Measurements from ENCODE around the gene RPS27.
"Not testable (repeated sequence)": the region's sequence is repeated elsewhere in the genome, so short reads cannot be mapped to it uniquely, and the experiment has no call there.

RPS27 gene

GRCh38 chr1:153987621-153988020 lies 2.9 kb upstream of the RPS27 start:
- no peak for FAIRE-seq

- no peak for FAIRE-seq
Measured at GRCh38 chr1:153991151-153991630, 629 bp downstream of the RPS27 start.

- no peak for FAIRE-seq
Measured at GRCh38 chr1:153991806-153992205, 1.2 kb downstream of the RPS27 start.

GRCh38 chr1:153995202-153995601 lies 4.6 kb downstream of the RPS27 start:
- no peak for FAIRE-seq

- FAIRE-seq = no peak
Measured at GRCh38 chr1:153995640-153996039, 5.1 kb downstream of the RPS27 start.

DNA sequence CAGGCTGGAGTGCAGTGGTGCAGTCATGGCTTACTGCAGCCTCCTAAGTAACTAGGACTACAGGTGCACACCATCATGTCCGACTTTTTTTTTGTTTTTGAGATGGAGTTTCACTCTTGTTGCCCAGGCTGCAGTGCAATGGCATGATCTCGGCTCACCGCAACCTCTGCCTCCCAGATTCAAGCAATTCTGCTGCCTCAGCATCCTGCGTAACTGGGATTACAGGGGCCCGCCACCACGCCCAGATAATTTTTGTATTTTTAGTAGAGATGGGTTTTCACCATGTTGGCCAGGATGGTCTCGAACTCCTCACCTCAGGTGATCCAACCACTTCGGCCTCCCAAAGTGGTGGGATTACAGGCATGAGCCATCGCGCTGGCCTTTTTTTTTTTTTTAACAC lies 6.3 kb downstream of the RPS27 start:
- not testable (repeated sequence) for FAIRE-seq

DNA sequence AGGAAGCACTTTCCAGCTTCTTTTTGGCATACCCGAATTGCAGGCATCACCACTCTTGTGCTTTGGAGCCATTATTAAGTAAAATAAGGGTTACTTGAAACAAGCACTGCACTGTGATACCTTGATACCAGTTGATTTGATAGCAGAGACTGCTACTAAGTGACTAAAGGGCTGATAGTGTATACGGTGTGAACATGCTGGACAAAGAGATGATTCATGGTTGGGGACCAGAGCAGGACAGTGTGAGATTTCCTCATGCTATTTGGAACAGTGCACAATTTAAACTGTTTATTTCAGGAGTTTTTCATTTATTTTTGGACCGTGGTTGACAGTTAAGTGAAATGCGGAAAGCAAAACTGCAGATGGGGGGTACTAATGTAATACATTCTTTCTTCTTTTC lies 9.9 kb downstream of the RPS27 start:
- no peak for FAIRE-seq

- FAIRE-seq = no peak
Measured at GRCh38 chr1:154006136-154006535, 15.6 kb downstream of the RPS27 start.

DNA sequence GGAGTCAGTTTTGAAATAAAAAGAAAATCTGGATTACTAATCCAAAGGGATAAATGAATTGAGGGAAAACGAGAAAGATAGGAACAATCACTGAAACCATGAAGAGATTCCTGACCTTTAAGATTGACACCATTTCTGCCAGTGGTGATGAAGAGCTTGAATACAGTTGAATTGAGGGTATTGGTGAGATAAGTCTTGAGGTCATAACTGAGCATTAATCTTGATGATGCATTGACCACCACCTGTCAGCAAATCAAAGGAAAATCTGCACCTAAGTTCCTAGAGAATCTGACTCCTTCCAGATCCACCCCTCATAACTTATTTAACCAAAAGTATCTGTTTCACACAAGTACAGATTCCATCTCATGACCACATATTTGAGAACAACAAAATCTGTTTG lies 21.6 kb downstream of the RPS27 start:
- FAIRE-seq = no peak

- not testable (repeated sequence) for FAIRE-seq
Measured at GRCh38 chr1:154012543-154012942, 22.0 kb downstream of the RPS27 start.

DNA sequence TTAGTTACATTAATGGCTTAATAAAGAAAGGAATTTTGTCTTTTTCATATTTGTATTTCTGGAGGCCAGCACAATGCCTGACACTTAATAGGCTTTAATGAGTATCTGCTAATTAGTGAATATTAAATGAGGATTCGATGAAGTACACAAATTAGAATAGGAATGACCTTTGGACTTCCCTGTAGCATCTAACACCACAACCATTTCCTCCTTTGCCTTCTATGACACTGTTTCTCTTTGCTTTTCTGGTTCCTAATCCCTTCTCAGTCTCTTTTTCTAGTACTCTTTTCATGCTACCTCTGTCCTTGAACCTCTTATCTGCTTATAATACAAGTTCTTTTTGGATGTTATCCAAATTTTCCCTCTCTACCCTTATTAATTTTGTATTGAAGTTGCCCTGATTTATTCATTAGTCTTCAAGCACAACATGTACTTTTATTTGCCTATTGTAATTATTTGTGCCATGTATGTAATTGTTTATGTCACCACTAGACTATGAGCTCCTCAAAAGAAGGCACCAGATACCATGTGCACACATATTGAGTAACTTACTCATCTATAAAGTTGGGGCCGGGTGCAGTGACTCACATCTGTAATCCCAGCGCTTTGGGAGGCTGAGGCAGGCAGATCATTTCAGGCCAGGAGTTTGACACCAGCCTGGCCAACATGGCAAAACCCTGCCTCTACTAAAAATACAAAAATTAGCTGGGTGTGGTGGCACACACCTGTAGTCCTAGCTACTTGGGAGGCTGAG lies 23.8 kb downstream of the RPS27 start:
- FAIRE-seq = no peak

DNA sequence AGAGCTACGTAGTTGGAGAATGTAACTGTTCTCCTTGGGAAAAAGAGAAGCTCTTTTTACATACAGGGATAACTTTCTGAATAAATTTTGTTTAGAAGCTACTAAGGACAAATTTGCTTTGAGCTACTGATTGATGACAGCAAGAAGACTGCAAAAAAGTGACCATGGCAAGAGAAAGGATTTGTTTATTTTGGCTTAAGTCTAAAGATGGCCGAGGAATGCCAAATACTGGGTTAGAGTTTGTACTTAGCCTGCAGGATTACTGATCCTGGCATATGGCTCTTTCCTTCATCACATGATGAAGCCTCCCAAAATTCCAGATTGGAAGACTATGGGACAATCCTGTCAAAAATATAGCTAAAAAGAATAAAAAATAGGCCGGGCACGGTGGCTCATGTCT lies 28.7 kb downstream of the RPS27 start:
- FAIRE-seq = no peak

- FAIRE-seq = no peak
Measured at GRCh38 chr1:154019940-154020339, 29.4 kb downstream of the RPS27 start.

- FAIRE-seq = not testable (repeated sequence)
Measured at GRCh38 chr1:154033697-154034096, 43.1 kb downstream of the RPS27 start.
